GM19240 (cell line): ENCODE data around the gene DLG2.
"Not testable (repeated sequence)": the region's sequence is repeated elsewhere in the genome, so short reads cannot be mapped to it uniquely, and the experiment has no call there.

Experiments
- DNase-seq: peaks from one replicate; pipeline ENCODE4 v3.0.0; 2011; ENCODE audit warnings: low spot score; ENCODE audit not compliant: insufficient read length

DLG2 gene

GRCh38 chr11:83448686-83449085 is 2178.5 kb downstream of the DLG2 start:
- DNase-seq: no peak

- DNase-seq: not testable (repeated sequence)
Measured at GRCh38 chr11:83443880-83444279, 2183.3 kb downstream of the DLG2 start.

GRCh38 chr11:83441601-83442000 is 2185.5 kb downstream of the DLG2 start:
- DNase-seq: no peak

GRCh38 chr11:83441171-83441570 is 2186.0 kb downstream of the DLG2 start:
- DNase-seq: no peak

- no peak for DNase-seq
Measured at GRCh38 chr11:83438438-83438837, 2188.7 kb downstream of the DLG2 start.

- no peak for DNase-seq
Measured at GRCh38 chr11:83437939-83438338, 2189.2 kb downstream of the DLG2 start.

GRCh38 chr11:83436855-83437254 is 2190.3 kb downstream of the DLG2 start:
- DNase-seq: no peak

GRCh38 chr11:83434812-83435211 is 2192.3 kb downstream of the DLG2 start:
- not testable (repeated sequence) for DNase-seq

- DNase-seq: no peak
Measured at GRCh38 chr11:83427943-83428342, 2199.2 kb downstream of the DLG2 start.

GRCh38 chr11:83427501-83427900 is 2199.6 kb downstream of the DLG2 start:
- DNase-seq: no peak

- no peak for DNase-seq
Measured at GRCh38 chr11:83425137-83425466, 2202.0 kb downstream of the DLG2 start.

- no peak for DNase-seq
Measured at GRCh38 chr11:83424376-83425136, 2202.6 kb downstream of the DLG2 start.

GRCh38 chr11:83422641-83423040 is 2204.5 kb downstream of the DLG2 start:
- DNase-seq: not testable (repeated sequence)

GRCh38 chr11:83410605-83411565 is 2216.3 kb downstream of the DLG2 start:
- no peak for DNase-seq

- no peak for DNase-seq
Measured at GRCh38 chr11:83409891-83410290, 2217.3 kb downstream of the DLG2 start.

- DNase-seq: no peak
Measured at GRCh38 chr11:83409476-83409875, 2217.7 kb downstream of the DLG2 start.

GRCh38 chr11:83408946-83409345 is 2218.2 kb downstream of the DLG2 start:
- no peak for DNase-seq
